Heart left ventricle (tissue), 13 donors: ENCODE measurements around the gene CEACAM16.

ENCODE experiments used
- POLR2A ChIP-seq, 2 donors: fragments of 450-650 bp; IDR thresholded peaks; one replicate each; pipeline ENCODE4 v1.6.1; 2017; ENCODE audit warnings: antibody characterized with exemption in 2 of 2, mild to moderate bottlenecking in 2 of 2, moderate library complexity in 2 of 2
- TF ChIP-seq, protein P1 (sequence below), 12 donors: fragments of 200-600 bp; sonication (generic) in 4 of 12; IDR thresholded peaks; one replicate each; pipeline versions ENCODE4 v1.5.0 to v1.8.0; 2018 to 2022; ENCODE audit warnings: antibody characterized with exemption in 12 of 12, mild to moderate bottlenecking in 5 of 12
- donor health status: ischemic (EF 13 %, LVEDD 7.1; RV severe dilation, severe dysfunction).
- donor health status: DM: no; HTN: yes; CAD: no.
- donor health status: DM: no; HTN: no; CAD: no.
- donor health status: ischemic (EF 25% LVEDD 6.9; RV normal size, moderate dysfunction).
- donor health status: ischemic (EF 25% LVEDD 5.7; RV mildly dilated, moderate dysfunction).
- donor health status: ischemic (EF 35%, LVEDD 5.7; RV mildly dilated, moderate dysfunction).
- donor health status: nonischemic (EF 11% LVEDD 7.7; RV severe dilation, severe dysfunction).
- donor health status: DM: yes; HTN: yes; CAD: no.
- donor health status: PGD.
- donor health status: ischemic (EF 29% LVEDD 5.4; RV normal size, mild dysfunction).
- donor health status: nonischemic (EF 23%, LVEDD 6.1; RV moderate dilation, normal function).

DNA sequence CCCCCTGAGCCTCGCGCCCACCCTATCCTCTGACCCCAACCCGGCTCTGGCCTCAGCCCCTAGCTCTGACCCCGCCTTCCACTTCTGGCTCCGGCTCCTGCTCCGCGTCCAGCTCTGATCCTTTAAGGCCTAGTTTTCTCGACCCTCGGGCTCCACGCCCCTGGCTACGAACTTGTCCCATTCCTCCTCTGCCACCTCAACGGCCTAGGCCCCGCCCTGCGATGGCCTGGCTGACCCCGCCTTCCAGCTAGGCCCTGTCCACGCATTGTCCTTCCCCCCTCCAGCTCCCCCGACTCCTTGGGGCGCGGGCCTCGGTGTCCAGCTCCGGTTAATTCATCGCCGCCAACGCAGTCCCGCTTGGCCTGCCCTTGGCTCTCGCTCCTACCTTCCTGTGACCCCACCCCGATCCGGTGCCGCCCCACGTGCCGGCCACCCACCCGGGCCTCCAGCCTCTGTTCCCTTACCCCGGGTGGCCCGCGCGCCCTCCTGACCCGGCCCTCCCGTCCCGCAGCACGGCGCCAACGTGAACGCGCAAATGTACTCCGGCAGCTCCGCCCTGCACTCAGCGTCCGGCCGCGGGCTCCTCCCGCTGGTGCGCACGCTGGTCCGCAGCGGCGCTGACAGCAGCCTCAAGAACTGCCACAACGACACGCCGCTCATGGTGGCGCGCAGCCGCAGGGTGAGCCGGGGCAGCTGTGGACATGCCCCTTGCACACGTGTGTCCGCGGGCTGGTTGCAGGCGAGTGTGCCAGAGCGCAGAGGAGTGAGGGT lies 59.0 kb downstream of the CEACAM16 start:
- TF ChIP-seq, protein P1, sequence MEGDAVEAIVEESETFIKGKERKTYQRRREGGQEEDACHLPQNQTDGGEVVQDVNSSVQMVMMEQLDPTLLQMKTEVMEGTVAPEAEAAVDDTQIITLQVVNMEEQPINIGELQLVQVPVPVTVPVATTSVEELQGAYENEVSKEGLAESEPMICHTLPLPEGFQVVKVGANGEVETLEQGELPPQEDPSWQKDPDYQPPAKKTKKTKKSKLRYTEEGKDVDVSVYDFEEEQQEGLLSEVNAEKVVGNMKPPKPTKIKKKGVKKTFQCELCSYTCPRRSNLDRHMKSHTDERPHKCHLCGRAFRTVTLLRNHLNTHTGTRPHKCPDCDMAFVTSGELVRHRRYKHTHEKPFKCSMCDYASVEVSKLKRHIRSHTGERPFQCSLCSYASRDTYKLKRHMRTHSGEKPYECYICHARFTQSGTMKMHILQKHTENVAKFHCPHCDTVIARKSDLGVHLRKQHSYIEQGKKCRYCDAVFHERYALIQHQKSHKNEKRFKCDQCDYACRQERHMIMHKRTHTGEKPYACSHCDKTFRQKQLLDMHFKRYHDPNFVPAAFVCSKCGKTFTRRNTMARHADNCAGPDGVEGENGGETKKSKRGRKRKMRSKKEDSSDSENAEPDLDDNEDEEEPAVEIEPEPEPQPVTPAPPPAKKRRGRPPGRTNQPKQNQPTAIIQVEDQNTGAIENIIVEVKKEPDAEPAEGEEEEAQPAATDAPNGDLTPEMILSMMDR (IDR thresholded peaks at IDR 0.05): peak in 9 of 12 donors; percentile 8 to 57 (median 38)
- TF ChIP-seq POLR2A (IDR thresholded peaks at IDR 0.05): no peak
